ACHN (cell line): ENCODE results near the gene CRYBB3.
"Not testable (repeated sequence)": the region's sequence is repeated elsewhere in the genome, so short reads cannot be mapped to it uniquely, and the experiment has no call there.

Experiments
- DNase-seq: peaks from one replicate; pipeline ENCODE4 v3.0.0-alpha.2; 2015
- in situ Hi-C: cut with HindIII; loops from 2 replicates; pipeline ENCODE4 v1.10.0; 2017; ENCODE audit warnings: low sequenced_read_pairs, low pct_ligation_motif_present, low pct_unique_long_range_greater_than_20kb

CRYBB3 gene

DNA sequence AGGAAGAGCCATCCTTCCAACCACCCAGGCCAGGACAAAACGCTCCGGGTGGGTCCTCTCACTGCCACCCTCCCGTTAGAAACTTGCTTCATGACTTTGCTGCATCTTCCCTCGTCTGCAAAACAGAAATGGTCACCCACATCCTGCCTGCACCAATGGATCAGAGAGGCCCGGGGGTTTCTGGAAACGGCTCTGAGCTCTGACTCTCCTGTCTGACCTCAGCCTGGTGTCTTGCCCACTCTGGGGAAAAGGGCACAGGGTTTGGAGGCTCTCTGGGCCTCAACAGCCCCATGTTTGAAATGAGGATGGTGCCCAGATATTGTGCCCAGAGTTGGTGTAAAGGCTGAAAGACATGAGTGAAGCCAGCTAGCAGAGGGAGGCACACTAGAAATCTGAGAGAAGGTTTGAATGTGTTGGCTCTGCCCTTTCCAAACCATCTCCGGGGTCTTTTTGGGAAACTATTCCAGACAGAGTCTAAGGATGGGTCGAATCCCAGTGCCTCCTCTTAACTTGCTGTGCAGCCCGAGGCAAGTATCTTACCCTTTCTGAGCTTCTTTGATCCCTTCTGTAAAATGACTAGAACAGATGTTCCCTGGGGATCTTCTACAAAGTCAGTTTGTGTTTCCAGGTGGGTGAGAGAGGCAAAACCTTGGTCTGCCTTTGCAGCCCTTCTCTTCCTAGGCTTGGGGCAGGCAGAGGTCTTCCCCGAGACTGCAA lies 2.1 kb downstream of the CRYBB3 start:
- DNase-seq: no peak
- in situ Hi-C loops: no loop called here

DNA sequence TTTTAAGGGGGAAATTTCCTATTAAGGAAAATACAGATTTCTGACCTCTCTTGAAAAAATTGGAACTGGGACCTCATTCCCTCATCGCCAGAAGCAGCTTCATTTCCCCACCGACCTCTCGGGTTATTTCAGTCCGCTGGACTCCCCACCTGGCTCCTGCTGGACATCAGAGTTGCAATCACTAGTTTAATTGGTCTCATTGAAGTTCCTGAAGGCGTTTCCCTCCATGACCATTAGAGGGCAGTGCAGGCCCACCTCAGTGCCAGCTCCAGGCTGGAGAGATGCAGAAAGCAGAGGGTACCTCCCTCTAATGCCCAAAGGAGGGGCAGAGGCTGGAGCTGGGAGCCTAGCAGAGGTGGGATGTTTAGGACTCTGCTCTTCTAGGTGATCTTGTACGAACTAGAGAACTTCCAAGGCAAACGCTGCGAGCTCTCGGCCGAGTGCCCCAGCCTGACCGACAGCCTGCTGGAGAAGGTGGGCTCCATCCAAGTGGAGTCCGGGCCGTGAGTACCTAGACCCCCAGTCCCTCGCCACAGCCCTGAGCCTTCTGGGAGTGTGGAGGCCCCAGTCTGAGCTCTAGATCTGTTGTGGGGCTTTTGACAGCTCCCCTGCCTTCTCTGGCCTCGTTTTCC lies 2.7 kb downstream of the CRYBB3 start:
- DNase-seq: peak; percentile 54
- in situ Hi-C loops: no loop called here

DNA sequence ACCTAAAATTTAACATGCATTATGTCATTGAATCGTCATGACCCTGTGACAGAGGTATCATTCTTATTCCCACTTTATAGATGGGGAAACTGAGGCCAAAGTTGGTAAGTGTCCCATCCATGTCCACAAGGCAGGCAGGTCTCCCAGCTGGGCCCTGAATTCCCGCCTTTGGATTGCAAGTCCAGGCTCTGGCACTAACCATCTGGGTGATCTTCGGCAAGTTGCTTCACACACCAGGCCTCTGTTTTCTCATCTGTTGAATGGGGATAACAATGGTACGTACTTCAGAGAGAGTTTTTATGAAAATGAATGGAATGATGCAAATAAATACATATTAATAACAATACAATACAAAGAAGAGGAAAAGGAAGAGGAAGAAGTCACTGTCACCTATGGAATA lies 3.4 kb downstream of the CRYBB3 start:
- no peak for DNase-seq
- in situ Hi-C loops: no loop called here

DNA sequence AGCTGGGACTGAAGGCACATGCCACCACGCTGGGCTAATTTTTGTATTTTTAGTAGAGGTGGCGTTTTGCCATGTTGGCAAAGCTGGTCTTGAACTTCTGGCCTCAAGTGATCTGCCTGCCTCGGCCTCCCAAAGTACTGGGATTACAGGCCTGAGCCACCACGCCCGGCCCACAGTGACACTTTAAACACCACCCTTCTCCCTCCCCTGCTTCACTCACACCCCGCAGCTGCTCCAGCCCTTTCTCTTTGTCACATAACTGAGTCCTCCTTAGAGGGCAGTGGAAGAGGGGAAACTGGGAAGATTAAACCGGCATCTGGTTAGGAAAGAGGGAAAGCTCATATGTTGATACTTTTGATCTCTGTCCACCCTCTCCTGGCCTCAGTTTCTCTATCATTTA lies 4.9 kb downstream of the CRYBB3 start:
- in situ Hi-C loops, DNase-seq: not testable (repeated sequence)

DNA sequence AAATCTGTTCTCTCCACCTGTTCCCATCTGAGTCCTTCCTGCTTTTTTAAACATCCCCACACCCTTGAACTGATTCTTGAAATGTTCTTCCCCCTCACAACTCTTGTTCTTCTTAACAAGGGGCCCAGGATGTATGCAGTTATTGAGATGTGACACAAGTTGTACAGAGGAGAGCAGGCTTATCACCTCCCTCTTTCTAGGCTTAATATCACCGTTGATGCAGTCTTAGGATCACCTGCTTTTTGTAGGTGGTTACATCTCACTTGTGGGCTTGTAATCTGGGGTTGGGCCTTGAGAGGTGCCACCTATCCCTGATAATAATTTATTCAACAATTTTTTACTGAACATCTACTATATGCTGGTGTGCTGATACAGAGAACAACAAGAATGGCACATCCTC lies 6.2 kb downstream of the CRYBB3 start:
- DNase-seq: no peak
- in situ Hi-C loops: no loop called here

DNA sequence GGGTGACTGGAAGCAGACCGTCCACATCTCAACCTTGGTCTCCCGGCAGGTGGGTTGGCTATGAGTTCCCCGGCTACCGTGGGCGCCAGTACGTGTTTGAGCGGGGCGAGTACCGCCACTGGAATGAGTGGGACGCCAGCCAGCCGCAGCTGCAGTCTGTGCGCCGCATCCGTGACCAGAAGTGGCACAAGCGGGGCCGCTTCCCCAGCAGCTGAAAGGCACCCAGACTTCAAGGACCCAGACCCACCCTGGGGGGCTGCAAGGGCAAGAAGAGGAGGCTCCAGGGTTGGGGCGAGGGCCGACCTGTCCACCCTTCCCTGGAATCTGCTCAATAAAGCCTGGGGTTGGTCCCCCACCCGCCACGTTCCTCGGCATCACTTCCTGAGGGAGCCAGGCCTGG lies 7.3 kb downstream of the CRYBB3 start:
- in situ Hi-C loops: no loop called here
- DNase-seq: no peak

DNA sequence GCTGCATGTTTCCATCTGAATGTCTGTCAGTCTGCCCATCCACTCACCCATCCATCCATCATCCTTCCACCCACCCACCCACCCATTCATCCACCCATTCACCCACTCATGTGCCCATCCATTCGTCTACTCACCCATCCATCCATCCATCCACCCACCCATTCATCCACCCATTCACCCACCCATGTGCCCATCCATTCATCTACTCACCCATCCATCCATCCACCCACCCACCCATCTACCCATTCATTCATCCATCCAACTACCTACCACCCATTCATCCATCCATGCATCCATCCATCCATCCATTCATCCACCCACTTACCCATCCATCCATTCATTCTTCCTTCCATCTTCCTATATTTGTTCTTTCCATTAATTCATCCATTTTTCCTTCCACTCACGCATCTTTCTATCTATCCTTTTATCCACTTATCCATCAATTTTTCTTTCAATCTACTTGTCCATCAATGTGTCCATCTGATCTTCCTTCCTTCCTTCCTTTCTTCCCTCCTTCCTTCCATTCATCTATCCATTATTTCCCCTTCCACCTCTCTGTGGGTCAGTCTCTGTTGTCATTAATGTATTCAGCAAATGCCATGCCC lies 8.0 kb downstream of the CRYBB3 start:
- no peak for DNase-seq
- in situ Hi-C loops: no loop called here

DNA sequence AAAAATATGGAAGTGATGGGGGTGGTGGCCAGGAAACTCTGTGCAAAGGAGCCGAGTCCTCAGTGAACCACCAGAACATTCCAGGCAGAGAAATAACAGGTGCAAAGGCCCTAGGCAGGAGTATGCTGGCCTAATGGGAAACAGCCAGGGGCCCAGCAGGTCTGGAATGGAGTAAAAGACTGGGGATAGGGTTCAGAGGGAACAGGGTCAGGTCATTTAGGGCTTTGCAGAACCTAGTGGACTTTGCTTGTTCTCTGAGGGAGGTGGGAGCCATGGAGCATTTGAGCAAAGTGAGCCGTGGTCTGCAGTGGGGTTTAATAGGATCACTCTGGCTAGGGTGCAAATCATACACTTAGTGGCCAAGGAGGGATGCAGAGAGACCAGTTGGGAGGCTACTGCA lies 8.7 kb downstream of the CRYBB3 start:
- in situ Hi-C loops: no loop called here
- no peak for DNase-seq

DNA sequence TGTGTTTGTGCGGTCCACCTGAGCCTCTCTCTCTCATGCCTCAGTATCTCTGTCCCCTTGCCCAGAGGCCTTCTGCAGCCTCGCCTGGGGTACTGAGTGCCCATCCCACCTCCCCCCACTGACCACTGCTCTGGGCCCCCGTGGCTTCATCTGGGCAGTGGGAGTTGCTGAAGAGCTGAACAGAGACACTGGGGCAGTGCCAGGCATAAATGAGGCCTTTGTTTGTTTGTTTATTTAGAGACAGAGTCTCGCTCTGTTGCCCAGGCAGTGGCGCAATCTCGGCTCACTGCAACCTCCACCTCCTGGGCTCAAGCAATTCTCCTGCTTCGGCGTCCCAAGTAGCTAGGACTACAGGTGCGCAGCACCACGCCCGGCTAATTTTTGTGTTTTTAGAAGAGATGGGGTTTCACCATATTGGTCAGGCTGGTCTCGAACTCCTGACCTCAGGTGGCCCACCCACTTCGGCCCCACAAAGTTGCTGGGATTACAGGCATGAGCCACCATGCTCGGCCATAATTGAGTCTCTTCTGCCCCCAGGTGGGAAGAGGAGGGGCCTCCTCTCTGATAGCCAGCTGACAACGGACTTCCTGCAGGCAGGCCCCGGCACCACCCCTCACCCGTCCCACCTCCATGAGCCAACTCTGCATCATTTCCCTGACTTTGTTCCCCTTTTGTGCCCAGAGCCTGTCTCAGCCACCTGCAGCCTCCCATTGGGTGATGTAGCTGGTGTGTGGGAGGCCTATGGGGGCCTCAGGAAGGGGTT lies 9.3 kb downstream of the CRYBB3 start:
- in situ Hi-C loops: no loop called here
- no peak for DNase-seq

DNA sequence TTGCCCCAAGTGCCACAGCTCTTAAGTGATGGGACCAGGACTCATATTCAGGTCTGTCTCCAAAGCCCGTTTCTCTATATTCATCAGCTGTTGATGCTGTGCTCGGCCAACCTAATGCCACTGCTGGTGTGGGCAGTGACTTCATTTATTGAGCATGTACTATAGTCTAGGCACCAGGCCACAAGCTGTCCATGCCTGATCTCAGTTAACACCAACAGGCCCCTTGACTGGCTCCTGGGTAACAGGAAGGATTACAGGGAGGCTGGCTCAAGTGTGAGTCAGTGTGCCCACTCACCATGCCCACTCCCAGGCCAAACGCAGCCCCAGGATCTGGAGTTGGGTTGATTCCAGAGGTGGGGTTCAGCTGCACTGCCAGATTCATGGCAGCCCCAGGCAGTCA lies 11.1 kb downstream of the CRYBB3 start:
- no peak for DNase-seq
- in situ Hi-C loops: no loop called here

DNA sequence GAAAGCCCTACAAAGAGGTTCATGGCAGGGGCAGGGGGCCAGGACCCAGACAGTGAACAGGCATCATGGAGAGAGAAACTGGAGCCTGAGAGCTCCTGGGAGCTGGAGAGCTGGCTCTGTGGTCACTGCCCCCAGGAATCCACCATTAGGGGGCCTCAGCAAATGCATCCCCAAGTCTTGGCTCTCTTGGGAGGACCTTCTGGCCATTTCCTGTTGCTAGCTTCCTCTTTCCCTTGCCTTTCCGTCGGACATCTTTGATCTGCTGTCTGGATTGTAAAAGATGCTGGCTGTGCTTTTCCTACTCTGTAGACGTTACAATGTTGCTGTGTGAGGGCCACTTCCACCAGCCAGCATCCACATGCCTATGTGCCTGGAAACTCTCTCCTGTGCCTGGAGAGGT lies 12.7 kb downstream of the CRYBB3 start:
- no peak for DNase-seq
- in situ Hi-C loops: no loop called here

DNA sequence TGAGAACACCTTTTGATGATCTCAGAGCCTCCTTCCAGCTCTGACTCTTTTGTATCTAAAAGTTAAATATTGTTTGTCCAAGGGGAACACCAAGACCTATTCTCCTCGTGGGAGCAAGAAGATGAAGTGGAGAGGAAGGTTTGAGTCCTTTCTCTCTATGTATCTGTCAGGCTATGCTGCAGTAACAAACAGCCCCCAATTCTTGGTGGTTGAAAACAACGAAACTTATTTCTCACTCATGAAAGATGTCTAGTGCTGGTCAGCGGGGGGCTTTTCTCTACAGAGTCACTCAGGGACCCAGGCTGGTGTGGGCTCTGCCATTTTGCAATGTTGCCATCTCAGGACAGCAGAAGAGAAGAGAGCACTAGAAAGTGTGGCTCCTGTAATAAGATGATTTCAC lies 13.6 kb downstream of the CRYBB3 start:
- DNase-seq: no peak
- in situ Hi-C loops: no loop called here

DNA sequence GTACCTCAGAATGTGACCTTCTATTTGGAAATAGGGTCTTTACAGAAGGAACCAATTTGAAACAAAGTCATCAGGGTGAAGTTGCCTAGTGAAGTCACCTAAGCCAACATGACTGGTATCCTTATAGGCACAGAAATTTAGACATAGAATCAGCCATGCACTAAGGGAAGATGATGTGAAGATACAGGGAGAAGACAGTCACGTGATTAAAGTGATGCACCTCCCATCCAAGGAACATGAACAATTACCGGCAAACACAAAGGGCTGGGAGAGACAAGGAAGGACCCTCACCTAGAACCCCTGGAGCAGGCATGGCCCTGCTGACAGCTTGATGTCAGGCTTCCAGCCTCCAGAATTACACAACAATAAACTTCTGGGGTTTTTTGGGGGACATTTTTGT lies 16.6 kb downstream of the CRYBB3 start:
- no peak for DNase-seq
- in situ Hi-C loops: no loop called here

DNA sequence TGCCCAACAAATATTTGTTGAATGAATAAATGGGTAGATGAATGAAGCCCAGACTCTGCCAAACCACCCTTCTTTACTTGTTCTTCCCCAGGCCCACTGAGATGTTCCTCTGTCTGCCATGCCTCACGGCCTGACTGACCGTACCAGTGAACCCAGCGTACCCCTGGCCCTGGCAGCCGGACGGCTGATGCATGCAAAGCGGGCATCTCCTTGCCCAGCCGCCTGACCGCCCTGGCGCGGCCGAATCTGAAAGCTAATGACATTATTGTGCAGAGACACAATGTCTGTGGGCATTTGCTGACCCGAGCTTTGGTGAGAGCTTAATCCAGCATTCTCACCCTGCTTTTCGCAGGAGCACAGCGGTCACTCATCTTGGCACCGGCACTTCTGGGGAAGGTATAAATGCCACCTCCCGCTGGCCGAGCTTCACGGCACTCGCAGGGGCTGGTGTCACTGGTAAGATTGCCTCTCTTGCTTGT lies 19.6 kb downstream of the CRYBB3 start, which contains the start of gene CRYBB2:
Gene CRYBB2 (plus strand): TSS at position 429 of the 479 bp plus-strand sequence. CDS start 1,791 bp downstream, outside the sequence.
- no peak for DNase-seq
- in situ Hi-C loops: no loop called here

DNA sequence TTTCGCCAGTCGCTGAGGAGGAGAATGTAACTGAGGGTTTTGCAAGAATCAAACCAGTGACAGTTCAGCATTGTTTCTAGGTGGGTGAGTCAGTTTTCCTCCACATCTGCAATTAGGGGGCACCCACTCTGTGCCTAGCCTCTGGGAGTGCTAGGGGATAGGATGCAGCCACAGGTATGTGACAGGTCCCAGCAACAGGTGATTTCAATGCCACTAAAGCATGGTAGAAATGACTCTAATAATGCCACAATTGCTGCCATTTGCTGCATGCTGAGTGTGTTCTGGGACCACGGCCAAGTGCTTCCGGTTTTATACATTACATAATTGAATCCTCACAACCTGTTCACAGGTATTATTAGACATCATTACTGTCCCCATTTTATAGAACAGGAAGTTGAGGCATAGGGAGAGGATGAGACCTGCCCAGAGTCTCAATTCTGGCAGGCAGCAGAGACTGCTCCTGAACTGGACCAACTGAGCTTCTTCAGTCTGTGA lies 20.3 kb downstream of the CRYBB3 start:
- in situ Hi-C loops: no loop called here
- DNase-seq: no peak

DNA sequence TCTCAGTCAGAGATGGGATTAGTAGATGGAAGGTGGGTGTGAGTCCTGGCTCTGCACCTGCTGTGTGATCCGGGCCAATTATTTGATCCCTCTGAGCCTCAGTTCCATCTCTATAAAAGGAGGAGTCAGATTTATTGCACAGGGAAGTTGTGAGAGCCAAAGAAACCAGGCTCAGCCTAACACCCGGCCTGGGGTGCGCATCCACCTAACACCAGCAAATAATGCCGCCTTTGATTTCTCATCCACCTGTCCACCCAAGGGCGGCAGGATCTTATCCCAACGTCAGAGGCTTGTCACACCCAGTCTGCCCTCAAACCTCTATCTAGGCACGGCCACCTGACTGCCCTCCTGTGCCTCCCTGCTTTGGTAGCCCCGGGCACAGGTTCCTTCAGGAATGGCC lies 22.1 kb downstream of the CRYBB3 start:
- in situ Hi-C loops: no loop called here
- no peak for DNase-seq

DNA sequence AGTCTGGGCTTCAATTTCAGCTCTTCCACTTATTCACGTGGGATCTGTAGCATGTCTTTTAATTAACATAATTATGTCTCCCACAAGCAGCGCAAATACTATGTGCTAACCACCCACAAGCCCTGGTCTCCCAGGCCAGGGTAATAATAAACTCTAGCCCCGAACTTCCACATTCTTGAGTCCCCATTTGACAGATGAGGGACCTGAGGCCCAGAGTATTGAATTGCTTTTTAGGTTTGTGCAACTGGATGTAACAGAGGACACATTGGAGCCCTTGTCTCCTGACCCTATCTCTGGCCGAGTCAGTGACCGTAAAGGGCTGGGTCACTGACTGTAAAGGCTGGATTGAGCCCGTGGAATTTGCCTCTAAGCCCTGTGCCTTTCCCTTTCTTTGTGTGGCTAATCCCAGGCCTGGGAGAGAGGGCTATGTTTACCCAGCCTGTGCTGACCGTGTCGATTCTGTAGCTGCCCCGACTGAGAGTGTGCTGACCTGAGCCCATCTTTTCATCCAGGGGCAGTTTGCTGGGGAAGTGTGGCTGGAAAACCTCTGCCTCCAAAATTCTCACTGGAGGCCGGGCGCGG lies 23.7 kb downstream of the CRYBB3 start:
- no peak for DNase-seq
- in situ Hi-C loops: no loop called here

DNA sequence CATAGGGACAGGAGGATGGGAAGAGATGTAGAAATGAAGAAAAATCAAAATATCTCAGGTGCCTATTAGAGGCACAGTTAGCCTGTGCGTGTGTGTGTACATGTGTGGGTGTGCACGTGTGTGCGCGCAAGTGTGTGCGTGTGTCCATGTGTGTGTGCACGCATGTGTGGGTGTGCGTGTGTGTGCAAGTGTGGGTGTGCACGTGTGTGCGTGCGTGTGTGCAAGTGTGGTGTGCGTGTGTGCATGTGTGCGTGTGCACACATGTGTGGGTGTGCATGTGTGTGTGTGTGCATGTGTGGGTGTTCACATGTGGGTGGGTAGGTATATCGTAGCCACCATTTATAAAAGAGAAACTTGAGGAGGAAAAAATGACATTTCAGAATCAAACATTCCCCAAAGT lies 29.2 kb downstream of the CRYBB3 start:
- no peak for DNase-seq
- in situ Hi-C loops: no loop called here

DNA sequence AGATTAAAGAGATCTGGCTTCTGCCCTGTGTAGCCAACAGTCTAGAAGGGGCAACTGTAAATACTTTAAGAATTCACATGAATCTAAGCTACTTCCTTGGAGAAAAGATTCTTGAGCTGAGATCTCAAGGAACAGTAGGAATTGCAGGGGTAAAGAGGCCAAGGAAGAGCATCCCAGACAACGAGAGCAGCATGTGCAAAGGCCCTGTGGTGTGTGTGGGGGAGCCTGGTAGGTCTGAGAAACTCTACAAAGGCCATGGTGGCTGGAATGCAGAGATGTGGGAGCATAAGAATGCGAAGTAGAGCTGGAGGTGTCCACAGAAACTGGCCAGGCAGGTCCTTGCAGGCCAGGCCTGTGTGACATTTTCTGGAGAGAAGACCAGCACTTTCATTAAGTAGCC lies 31.1 kb downstream of the CRYBB3 start:
- in situ Hi-C loops, DNase-seq: not testable (repeated sequence)
